GM21529 (cell line): ENCODE measurements around the gene ZBTB40.

ENCODE experiments used
- ATAC-seq: cut with Tn5 transposase; IDR thresholded peaks from one replicate; pipeline ENCODE4 v1.9.1; 2021; ENCODE audit not compliant: unreplicated experiment

The ZBTB40 gene

GRCh38 chr1:22578732-22579361, 127.2 kb downstream of the ZBTB40 start:
- no peak for ATAC-seq

- no peak for ATAC-seq
Measured at GRCh38 chr1:22579541-22580155, 128.0 kb downstream of the ZBTB40 start.
